Mucosa of rectum (tissue), 2 donors: ENCODE data around the gene ZNF506.
"Not testable (repeated sequence)": the region's sequence is repeated elsewhere in the genome, so short reads cannot be mapped to it uniquely, and the experiment has no call there.

Source experiments
- H3K27ac ChIP-seq, 2 donors: one replicate each; pipeline ENCODE4 v1.7.0; 2013; ENCODE audit warnings: inconsistent platforms in 2 of 2, low read depth in 2 of 2, low read length in 2 of 2
- H3K27me3 ChIP-seq, 2 donors: one replicate each; pipeline ENCODE4 v1.7.0; 2013; ENCODE audit warnings: low read length in 2 of 2; ENCODE audit not compliant: control insufficient read depth in 2 of 2, insufficient read depth in 2 of 2
- H3K36me3 ChIP-seq, 2 donors: one replicate each; pipeline ENCODE4 v1.7.0; 2013; ENCODE audit warnings: low read length in 2 of 2; ENCODE audit not compliant: control insufficient read depth in 2 of 2, insufficient read depth in 2 of 2
- H3K4me1 ChIP-seq, 2 donors: one replicate each; pipeline ENCODE4 v1.7.0; 2013; ENCODE audit warnings: low read length in 2 of 2, mild to moderate bottlenecking in 1 of 2; ENCODE audit not compliant: control insufficient read depth in 2 of 2, insufficient read depth in 2 of 2
- H3K4me3 ChIP-seq, 2 donors: one replicate each; pipeline ENCODE4 v1.7.0; 2013; ENCODE audit warnings: low read length in 2 of 2
- H3K9ac ChIP-seq, 2 donors: one replicate each; pipeline ENCODE4 v1.7.0; 2013; ENCODE audit warnings: low read length in 2 of 2, low read depth in 1 of 2, mild to moderate bottlenecking in 1 of 2
- H3K9me3 ChIP-seq, 2 donors: one replicate each; pipeline ENCODE4 v1.7.0; 2013; ENCODE audit warnings: low read length in 2 of 2; ENCODE audit not compliant: control insufficient read depth in 2 of 2
- donor health status: healthy.
- donor health status: Normal muscosa, but diverticular disease.

ZNF506 gene

GRCh38 chr19:19785476-19785875, 36.1 kb downstream of the ZNF506 start:
- H3K27me3 ChIP-seq, H3K9me3 ChIP-seq, H3K4me1 ChIP-seq, H3K9ac ChIP-seq, H3K27ac ChIP-seq, H3K4me3 ChIP-seq: not testable (repeated sequence)
- H3K36me3 ChIP-seq, result peaks cover 16 to 20% of the 10 kb centered on the region in 2 donors

GRCh38 chr19:19782783-19783182, 38.8 kb downstream of the ZNF506 start:
- Histone ChIP-seq H3K4me1 (no peaks in the 10 kb centered on the region), H3K4me3 (no peak overlapping the region), H3K9ac (no peak overlapping the region), H3K9me3 (no peaks in the 10 kb centered on the region), H3K27ac (no peak overlapping the region), H3K36me3 (peaks cover 0 to 6% of the 10 kb centered on the region in 2 donors), H3K27me3 (no peaks in the 10 kb centered on the region)

- not testable (repeated sequence) for H3K27ac ChIP-seq, H3K9ac ChIP-seq, H3K9me3 ChIP-seq, H3K4me1 ChIP-seq, H3K36me3 ChIP-seq, H3K4me3 ChIP-seq, H3K27me3 ChIP-seq
These were observed 39.8 kb downstream of the ZNF506 start for GRCh38 chr19:19781791-19782190.

- no peak overlapping the region for H3K4me3 ChIP-seq
- H3K9me3 ChIP-seq, result no peaks in the 10 kb centered on the region
- peaks cover 11 to 17% of the 10 kb centered on the region in 2 donors for H3K4me1 ChIP-seq
- no peaks in the 10 kb centered on the region for H3K27me3 ChIP-seq
- H3K27ac ChIP-seq, result no peak overlapping the region
- H3K36me3 ChIP-seq, result no peaks in the 10 kb centered on the region
- H3K9ac ChIP-seq, result no peak overlapping the region
These were observed 42.9 kb downstream of the ZNF506 start for GRCh38 chr19:19778666-19779065.

GRCh38 chr19:19777692-19778091, 43.9 kb downstream of the ZNF506 start:
- no peaks in the 10 kb centered on the region for H3K36me3 ChIP-seq
- no peak overlapping the region for H3K9ac ChIP-seq
- H3K27me3 ChIP-seq, result no peaks in the 10 kb centered on the region
- no peaks in the 10 kb centered on the region for H3K9me3 ChIP-seq
- peak overlapping the region in 1 of 2 donors; percentile 90 for H3K4me3 ChIP-seq
- H3K27ac ChIP-seq, result no peak overlapping the region
- H3K4me1 ChIP-seq, result peaks cover 11 to 17% of the 10 kb centered on the region in 2 donors

- H3K9me3 ChIP-seq, result no peaks in the 10 kb centered on the region
These were observed 45.1 kb downstream of the ZNF506 start for GRCh38 chr19:19776206-19777008.

GRCh38 chr19:19775891-19776205, 45.7 kb downstream of the ZNF506 start:
- H3K4me1 ChIP-seq, result peaks cover 11 to 17% of the 10 kb centered on the region in 2 donors
- H3K27me3 ChIP-seq, result no peaks in the 10 kb centered on the region
- H3K4me3 ChIP-seq, result peak overlapping the region; percentile 90 to 96
- no peaks in the 10 kb centered on the region for H3K9me3 ChIP-seq
- no peaks in the 10 kb centered on the region for H3K36me3 ChIP-seq
- peak overlapping the region; percentile 65 to 66 for H3K27ac ChIP-seq
- H3K9ac ChIP-seq, result peak overlapping the region; percentile 85 to 87

More at GRCh38 chr19:19776206-19777008, 45.1 kb downstream of the ZNF506 start:
- H3K27me3 ChIP-seq, result no peaks in the 10 kb centered on the region
- peak overlapping the region; percentile 85 to 87 for H3K9ac ChIP-seq
- peaks cover 11 to 17% of the 10 kb centered on the region in 2 donors for H3K4me1 ChIP-seq
- no peaks in the 10 kb centered on the region for H3K36me3 ChIP-seq
- peak overlapping the region; percentile 65 to 66 for H3K27ac ChIP-seq
- H3K4me3 ChIP-seq, result peak overlapping the region; percentile 90 to 96

- no peak overlapping the region for H3K4me3 ChIP-seq
- H3K27ac ChIP-seq, result no peak overlapping the region
These were observed 47.1 kb downstream of the ZNF506 start for GRCh38 chr19:19774354-19775033.

GRCh38 chr19:19771963-19772362, 49.6 kb downstream of the ZNF506 start:
- not testable (repeated sequence) for H3K9ac ChIP-seq, H3K4me3 ChIP-seq, H3K27ac ChIP-seq, H3K27me3 ChIP-seq, H3K9me3 ChIP-seq, H3K36me3 ChIP-seq
- H3K4me1 ChIP-seq, result peaks cover 5 to 12% of the 10 kb centered on the region in 2 donors

More at GRCh38 chr19:19774354-19775033, 47.1 kb downstream of the ZNF506 start:
- peaks cover 11 to 17% of the 10 kb centered on the region in 2 donors for H3K4me1 ChIP-seq
- H3K9me3 ChIP-seq, result no peaks in the 10 kb centered on the region
- no peak overlapping the region for H3K9ac ChIP-seq
- no peaks in the 10 kb centered on the region for H3K27me3 ChIP-seq
- no peaks in the 10 kb centered on the region for H3K36me3 ChIP-seq

GRCh38 chr19:19769971-19770370, 51.6 kb downstream of the ZNF506 start:
- H3K9ac ChIP-seq, H3K9me3 ChIP-seq, H3K4me1 ChIP-seq, H3K27ac ChIP-seq, H3K27me3 ChIP-seq, H3K36me3 ChIP-seq, H3K4me3 ChIP-seq: not testable (repeated sequence)
